Effector CD8-positive, alpha-beta T cell (primary cell): Measurements from ENCODE around the gene PCDHGA4.
"Not testable (repeated sequence)": the region's sequence is repeated elsewhere in the genome, so short reads cannot be mapped to it uniquely, and the experiment has no call there.

Experiments used
- DNase-seq: peaks from one replicate; lab custom pipeline; 2025; lab: John Stamatoyannopoulos, UW

PCDHGA4 gene

DNA sequence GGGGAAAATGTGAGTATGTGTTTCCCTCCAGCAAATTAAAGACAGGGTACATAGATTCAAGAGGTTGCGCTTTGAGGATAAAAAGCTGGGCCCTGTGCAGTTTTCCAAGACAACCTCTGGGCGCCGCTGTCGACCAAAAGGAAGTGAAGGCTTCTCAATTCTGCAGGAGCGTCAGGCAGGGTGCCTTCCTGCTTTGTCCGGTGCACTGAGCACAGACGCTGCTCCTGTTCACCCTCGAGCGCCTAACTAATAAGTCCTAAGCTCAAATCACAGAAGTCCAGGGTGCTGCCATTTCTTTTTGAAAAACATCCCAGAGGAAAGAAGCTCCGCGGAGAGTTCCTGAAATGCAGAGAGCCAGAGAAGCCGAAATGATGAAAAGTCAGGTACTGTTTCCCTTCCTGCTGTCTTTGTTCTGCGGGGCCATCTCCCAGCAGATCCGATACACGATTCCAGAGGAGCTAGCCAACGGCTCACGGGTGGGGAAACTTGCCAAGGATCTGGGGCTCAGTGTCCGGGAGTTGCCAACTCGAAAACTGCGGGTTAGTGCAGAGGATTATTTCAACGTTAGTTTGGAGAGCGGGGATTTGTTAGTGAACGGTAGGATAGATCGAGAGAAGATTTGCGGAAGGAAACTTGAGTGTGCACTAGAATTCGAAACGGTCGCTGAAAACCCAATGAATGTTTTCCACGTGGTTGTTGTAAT is 4.8 kb upstream of the PCDHGA4 start, which contains the start of gene PCDHGB1:
TSS of gene PCDHGB1 (plus strand) at position 183 of the 703 bp plus-strand sequence. CDS start at position 345, 162 bp downstream.
- no peak for DNase-seq

GRCh38 chr5:141351591-141351990 is 3.2 kb upstream of the PCDHGA4 start:
- DNase-seq: no peak

GRCh38 chr5:141355641-141356040 is 820 bp downstream of the PCDHGA4 start:
- DNase-seq: no peak

DNA sequence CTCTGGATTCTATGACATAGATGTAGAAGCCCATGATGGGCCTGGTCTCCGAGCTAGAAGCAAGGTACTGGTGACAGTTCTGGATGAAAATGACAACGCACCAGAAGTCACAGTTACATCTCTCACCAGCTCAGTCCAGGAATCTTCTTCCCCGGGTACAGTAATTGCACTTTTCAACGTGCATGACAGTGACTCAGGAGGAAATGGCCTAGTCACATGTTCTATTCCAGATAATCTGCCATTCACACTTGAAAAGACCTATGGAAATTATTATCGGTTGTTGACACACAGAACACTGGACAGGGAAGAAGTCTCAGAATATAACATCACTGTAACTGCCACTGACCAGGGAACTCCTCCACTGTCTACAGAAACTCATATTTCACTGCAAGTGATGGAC is 1.3 kb downstream of the PCDHGA4 start:
- DNase-seq: no peak

DNA sequence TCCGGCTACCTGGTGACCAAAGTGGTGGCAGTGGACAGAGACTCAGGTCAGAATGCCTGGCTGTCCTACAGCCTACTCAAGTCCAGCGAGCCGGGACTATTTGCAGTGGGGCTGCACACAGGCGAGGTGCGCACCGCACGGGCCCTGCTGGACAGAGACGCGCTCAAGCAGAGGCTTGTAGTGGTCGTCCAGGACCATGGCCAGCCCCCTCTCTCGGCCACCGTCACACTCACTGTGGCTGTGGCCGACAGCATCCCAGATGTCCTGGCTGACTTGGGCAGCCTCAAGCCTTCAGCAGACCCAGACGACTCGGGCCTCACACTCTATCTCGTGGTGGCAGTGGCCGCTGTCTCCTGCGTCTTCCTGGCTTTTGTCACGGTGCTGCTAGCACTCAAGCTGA is 2.1 kb downstream of the PCDHGA4 start:
- DNase-seq: no peak

DNA sequence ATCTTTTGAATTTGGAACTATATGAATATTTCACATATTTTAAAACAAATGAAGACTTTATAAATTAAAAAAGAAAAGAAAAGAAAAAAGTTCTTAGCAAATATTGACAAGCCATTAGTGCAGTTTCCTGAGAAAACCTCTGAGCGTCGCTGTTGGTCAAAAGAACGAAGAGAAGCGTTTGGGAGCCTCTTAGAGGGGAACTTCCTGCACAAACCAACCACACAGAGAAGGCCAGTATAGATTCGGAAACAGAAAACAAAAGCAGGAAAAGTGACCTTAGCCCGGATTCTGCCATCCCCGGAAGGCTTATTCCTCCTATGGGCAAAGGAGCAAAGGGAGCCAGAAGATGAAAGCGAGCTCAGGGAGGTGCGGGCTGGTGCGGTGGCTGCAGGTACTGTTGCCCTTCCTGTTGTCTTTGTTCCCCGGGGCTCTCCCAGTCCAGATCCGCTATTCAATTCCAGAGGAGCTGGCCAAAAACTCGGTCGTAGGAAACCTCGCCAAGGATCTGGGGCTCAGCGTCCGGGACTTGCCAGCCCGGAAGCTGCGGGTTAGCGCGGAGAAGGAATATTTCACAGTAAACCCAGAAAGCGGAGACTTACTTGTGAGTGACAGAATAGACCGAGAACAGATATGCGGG is 5.1 kb downstream of the PCDHGA4 start, which contains the start of gene PCDHGB2:
TSS of gene PCDHGB2 (plus strand) at position 205 of the 637 bp plus-strand sequence. CDS start at position 347, 142 bp downstream.
- no peak for DNase-seq

DNA sequence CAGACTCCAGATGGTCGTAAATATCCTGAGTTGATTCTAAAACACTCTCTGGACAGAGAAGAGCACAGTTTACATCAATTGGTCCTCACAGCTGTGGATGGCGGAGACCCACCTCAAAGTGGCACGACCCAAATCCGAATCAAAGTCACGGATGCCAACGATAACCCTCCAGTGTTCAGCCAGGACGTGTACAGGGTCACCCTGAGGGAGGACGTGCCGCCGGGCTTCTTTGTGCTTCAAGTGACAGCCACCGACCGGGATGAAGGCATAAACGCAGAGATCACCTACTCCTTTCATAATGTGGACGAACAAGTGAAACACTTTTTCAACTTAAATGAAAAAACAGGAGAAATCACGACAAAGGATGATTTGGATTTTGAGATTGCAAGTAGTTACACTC is 5.9 kb downstream of the PCDHGA4 start:
- DNase-seq: no peak

DNA sequence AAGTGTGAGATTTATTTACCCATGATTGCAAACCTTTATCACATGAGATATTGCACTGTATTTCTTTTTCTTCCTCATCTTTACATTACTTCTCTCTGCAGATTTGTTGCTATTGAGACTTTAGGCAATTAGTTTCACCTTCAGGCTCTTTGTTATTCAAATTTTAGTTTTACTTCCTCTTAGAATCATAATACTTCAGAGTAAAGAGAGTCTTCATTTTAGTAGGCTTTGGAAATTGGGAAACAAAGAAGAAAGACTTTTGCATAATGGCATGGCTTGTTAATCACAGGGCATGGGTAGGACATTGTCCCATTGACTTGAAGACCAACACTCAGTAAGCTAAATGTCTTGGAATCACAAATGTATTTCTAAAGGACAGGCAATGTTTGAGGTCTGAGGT is 7.9 kb downstream of the PCDHGA4 start:
- DNase-seq: no peak

- DNase-seq: no peak
Measured at GRCh38 chr5:141363952-141364660, 9.3 kb downstream of the PCDHGA4 start, which contains the start of gene PCDHGA5. Gene PCDHGA5 (plus strand): TSS chr5:141364162. CDS start chr5:141364331, 169 bp downstream.

DNA sequence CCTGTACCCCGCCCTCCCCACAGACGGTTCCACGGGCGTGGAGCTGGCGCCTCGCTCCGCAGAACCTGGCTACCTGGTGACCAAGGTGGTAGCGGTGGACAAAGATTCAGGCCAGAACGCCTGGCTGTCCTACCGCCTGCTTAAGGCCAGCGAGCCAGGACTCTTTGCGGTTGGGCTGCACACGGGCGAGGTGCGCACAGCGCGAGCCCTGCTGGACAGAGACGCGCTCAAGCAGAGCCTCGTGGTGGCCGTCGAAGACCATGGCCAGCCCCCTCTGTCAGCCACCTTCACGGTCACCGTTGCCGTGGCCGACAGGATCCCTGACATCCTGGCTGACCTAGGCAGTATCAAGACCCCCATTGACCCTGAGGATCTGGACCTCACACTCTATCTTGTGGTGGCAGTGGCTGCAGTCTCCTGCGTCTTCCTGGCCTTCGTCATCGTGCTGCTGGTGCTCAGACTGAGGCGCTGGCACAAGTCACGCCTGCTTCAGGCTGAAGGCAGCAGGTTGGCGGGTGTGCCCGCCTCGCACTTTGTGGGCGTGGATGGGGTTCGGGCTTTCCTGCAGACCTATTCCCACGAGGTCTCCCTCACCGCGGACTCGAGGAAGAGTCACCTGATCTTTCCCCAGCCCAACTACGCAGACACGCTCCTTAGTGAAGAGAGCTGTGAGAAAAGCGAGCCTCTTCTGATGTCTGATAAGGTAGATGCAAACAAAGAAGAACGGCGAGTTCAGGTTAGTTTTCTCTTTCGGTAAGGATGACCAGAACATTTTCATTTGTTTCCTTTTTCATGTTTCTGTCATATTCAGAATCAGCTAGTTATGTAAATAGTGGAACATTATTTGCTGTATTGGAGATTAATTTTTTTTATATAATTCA is 11.4 kb downstream of the PCDHGA4 start:
- no peak for DNase-seq

- no peak for DNase-seq
Measured at GRCh38 chr5:141369994-141370848, 15.4 kb downstream of the PCDHGA4 start, which contains the start of gene PCDHGB3. Gene PCDHGB3 (plus strand): TSS chr5:141370242. CDS start chr5:141370395, 153 bp downstream.

GRCh38 chr5:141371572-141372475 is 17.0 kb downstream of the PCDHGA4 start:
- no peak for DNase-seq

- DNase-seq: no peak
Measured at GRCh38 chr5:141373673-141374317, 19.0 kb downstream of the PCDHGA4 start, which contains the start of gene PCDHGA6. Gene PCDHGA6 (plus strand): TSS chr5:141373891. CDS start chr5:141374084, 193 bp downstream.

DNA sequence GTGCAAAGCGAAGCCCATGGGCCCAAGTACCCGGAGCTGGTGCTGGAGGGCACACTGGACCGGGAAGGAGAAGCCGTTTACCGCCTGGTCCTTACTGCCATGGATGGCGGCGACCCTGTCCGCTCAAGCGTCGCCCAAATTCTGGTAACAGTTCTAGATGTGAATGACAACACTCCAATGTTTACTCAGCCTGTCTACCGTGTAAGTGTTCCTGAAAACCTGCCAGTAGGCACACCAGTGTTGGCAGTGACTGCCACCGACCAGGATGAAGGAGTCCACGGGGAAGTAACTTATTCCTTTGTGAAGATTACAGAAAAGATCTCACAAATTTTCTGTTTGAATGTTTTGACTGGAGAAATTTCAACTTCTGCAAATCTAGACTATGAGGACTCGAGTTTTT is 19.8 kb downstream of the PCDHGA4 start:
- no peak for DNase-seq

- not testable (repeated sequence) for DNase-seq
Measured at GRCh38 chr5:141375444-141376155, 20.8 kb downstream of the PCDHGA4 start.

DNA sequence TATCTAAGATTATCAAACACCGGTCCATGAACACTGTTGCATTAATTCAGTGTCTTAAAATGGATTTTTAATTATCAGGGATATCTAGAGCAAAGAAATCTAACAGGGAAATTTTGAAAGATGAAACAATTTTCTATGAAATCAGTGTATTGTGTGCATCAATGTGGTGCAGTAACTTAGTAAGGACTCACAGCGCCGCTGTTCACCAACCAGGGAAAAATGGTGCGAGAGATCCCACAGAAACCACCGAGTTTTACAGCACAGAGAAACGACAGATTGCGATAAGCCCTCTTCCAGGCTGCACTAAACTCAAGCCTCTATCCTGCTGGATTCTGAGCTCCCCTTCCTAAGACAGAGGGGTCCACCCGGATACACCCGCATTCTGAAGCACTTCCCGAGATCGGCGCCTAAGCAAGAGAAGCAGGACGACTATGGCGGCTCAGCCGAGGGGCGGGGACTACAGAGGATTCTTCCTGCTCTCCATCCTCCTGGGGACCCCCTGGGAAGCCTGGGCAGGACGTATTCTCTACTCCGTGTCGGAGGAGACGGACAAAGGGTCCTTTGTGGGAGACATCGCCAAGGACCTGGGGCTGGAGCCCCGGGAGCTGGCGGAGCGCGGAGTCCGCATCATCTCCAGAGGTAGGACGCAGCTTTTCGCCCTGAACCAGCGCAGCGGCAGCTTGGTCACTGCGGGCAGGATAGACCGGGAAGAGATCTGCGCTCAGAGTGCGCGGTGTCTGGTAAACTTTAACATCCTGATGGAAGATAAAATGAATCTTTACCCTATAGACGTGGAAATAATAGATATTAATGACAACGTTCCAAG is 27.9 kb downstream of the PCDHGA4 start, which contains the start of gene PCDHGA7:
TSS of gene PCDHGA7 (plus strand) at position 274 of the 826 bp plus-strand sequence. CDS start at position 432, 158 bp downstream.
- DNase-seq: no peak

DNA sequence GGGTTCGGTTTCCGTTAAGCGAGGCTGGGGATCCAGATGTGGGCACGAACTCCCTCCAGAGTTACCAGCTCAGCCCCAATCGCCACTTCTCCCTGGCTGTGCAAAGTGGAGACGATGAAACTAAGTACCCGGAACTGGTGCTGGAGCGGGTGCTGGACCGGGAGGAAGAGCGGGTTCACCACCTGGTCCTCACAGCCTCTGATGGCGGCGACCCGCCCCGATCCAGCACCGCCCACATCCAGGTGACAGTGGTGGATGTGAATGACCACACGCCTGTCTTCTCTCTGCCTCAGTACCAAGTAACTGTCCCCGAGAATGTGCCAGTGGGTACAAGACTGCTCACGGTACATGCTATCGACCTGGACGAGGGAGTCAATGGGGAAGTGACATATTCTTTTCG is 28.5 kb downstream of the PCDHGA4 start:
- DNase-seq: no peak
